SK-N-SH (cell line): Measurements from ENCODE around the gene CIAO1.

Experiments
- CTCF ChIP-seq: fragments of 200-600 bp; sonication (generic); IDR thresholded peaks from 2 replicates; pipeline ENCODE4 v1.6.1; 2017; ENCODE audit warnings: antibody characterized with exemption, mild to moderate bottlenecking, moderate library complexity
- EP300 ChIP-seq, 2 experiments: IDR thresholded peaks; 2 replicates each; pipeline versions ENCODE4 v1.4.0 to v1.6.1; 2012; ENCODE audit warnings: borderline replicate concordance in 1 of 2, low read depth in 1 of 2, low read length in 1 of 2
- JUND ChIP-seq: IDR thresholded peaks from 2 replicates; pipeline ENCODE4 v1.4.0; 2012
- MXI1 ChIP-seq: IDR thresholded peaks from 2 replicates; pipeline ENCODE4 v1.6.1; 2012; ENCODE audit warnings: mild to moderate bottlenecking, low read depth, low read length, improper control_type of control experiment
- POLR2AphosphoS5 ChIP-seq: IDR thresholded peaks from 2 replicates; pipeline ENCODE4 v1.6.1; 2012; ENCODE audit warnings: low read depth, low read length
- RAD21 ChIP-seq: IDR thresholded peaks from 2 replicates; pipeline ENCODE4 v1.6.1; 2012; ENCODE audit warnings: mild to moderate bottlenecking, low read length
- RFX5 ChIP-seq: IDR thresholded peaks from 2 replicates; pipeline ENCODE4 v1.6.1; 2012; ENCODE audit warnings: mild to moderate bottlenecking, improper control_type of control experiment, low read length
- RXRA ChIP-seq: IDR thresholded peaks from 2 replicates; pipeline ENCODE4 v1.4.0; 2012; ENCODE audit warnings: low read depth, mild to moderate bottlenecking, borderline replicate concordance
- SMC3 ChIP-seq: IDR thresholded peaks from 2 replicates; pipeline ENCODE4 v1.6.1; 2012; ENCODE audit warnings: low read depth, low read length, improper control_type of control experiment
- TCF12 ChIP-seq: IDR thresholded peaks from 2 replicates; pipeline ENCODE4 v1.4.0; 2012
- TEAD4 ChIP-seq: IDR thresholded peaks from 2 replicates; pipeline ENCODE4 v1.4.0; 2012; ENCODE audit warnings: mild to moderate bottlenecking, borderline replicate concordance; ENCODE audit not compliant: insufficient read depth
- TF ChIP-seq, protein P1 (sequence below): IDR thresholded peaks from 2 replicates; pipeline ENCODE4 v1.6.1; 2012; ENCODE audit warnings: mild to moderate bottlenecking, low read depth, low read length, moderate library complexity
- TF ChIP-seq, protein P2 (sequence below): fragments of 150-350 bp; IDR thresholded peaks from 2 replicates; pipeline ENCODE4 v1.6.1; 2017; ENCODE audit warnings: antibody characterized with exemption, low read length, low read depth, borderline replicate concordance
- TF ChIP-seq, protein P3 (sequence below): IDR thresholded peaks from 2 replicates; pipeline ENCODE4 v1.4.0; 2012; ENCODE audit warnings: low read depth

DNA sequence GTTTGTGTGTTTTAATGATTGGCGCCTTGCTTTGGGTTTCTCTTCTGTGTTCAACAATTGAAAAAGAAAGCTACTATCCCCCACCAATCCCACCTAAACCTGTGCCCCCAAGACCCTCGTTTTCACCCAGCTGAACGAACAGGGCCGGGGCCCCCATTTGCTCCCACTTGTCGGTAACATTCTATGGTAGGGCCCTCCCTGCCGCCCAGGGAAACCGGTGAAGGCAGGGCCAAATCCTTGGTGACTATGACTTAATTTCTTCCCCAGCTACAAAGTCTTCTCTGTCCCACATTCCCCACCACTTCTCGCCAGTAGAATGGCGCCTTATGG, 39.9 kb downstream of the CIAO1 start:
- no peak for TF ChIP-seq RFX5
- TF ChIP-seq, protein P1, sequence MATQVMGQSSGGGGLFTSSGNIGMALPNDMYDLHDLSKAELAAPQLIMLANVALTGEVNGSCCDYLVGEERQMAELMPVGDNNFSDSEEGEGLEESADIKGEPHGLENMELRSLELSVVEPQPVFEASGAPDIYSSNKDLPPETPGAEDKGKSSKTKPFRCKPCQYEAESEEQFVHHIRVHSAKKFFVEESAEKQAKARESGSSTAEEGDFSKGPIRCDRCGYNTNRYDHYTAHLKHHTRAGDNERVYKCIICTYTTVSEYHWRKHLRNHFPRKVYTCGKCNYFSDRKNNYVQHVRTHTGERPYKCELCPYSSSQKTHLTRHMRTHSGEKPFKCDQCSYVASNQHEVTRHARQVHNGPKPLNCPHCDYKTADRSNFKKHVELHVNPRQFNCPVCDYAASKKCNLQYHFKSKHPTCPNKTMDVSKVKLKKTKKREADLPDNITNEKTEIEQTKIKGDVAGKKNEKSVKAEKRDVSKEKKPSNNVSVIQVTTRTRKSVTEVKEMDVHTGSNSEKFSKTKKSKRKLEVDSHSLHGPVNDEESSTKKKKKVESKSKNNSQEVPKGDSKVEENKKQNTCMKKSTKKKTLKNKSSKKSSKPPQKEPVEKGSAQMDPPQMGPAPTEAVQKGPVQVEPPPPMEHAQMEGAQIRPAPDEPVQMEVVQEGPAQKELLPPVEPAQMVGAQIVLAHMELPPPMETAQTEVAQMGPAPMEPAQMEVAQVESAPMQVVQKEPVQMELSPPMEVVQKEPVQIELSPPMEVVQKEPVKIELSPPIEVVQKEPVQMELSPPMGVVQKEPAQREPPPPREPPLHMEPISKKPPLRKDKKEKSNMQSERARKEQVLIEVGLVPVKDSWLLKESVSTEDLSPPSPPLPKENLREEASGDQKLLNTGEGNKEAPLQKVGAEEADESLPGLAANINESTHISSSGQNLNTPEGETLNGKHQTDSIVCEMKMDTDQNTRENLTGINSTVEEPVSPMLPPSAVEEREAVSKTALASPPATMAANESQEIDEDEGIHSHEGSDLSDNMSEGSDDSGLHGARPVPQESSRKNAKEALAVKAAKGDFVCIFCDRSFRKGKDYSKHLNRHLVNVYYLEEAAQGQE, result no peak
- no peak for TF ChIP-seq CTCF
- no peak for TF ChIP-seq MXI1
- TF ChIP-seq RXRA, result no peak
- no peak for TF ChIP-seq SMC3
- TF ChIP-seq TEAD4, result no peak
- no peak for TF ChIP-seq TCF12
- TF ChIP-seq, protein P2, sequence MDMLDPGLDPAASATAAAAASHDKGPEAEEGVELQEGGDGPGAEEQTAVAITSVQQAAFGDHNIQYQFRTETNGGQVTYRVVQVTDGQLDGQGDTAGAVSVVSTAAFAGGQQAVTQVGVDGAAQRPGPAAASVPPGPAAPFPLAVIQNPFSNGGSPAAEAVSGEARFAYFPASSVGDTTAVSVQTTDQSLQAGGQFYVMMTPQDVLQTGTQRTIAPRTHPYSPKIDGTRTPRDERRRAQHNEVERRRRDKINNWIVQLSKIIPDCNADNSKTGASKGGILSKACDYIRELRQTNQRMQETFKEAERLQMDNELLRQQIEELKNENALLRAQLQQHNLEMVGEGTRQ, result no peak
- no peak for TF ChIP-seq JUND
- TF ChIP-seq, protein P3, sequence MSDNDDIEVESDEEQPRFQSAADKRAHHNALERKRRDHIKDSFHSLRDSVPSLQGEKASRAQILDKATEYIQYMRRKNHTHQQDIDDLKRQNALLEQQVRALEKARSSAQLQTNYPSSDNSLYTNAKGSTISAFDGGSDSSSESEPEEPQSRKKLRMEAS, result no peak
- no peak for TF ChIP-seq EP300 (IDR thresholded peaks at IDR 0.05; ENCODE audit: borderline replicate concordance in 1 of 2, low read depth in 1 of 2, low read length in 1 of 2)
- TF ChIP-seq RAD21, result no peak
- TF ChIP-seq POLR2AphosphoS5, result no peak
